Tibial nerve (tissue), 4 donors: ENCODE data around the gene NUAK2.
A peak's percentile ranks its signal among the peaks of the same experiment; 100 is the strongest.

Experiments
- CTCF ChIP-seq, 5 experiments: fragments of 200-600 bp in 3 of 5; fragments of 450-650 bp in 2 of 5; sonication (generic) in 3 of 5; IDR thresholded peaks; one replicate each; pipeline ENCODE4 v1.5.1; 2016 to 2019; ENCODE audit warnings: antibody characterized with exemption in 5 of 5, mild to moderate bottlenecking in 3 of 5, moderate library complexity in 2 of 5
- EP300 ChIP-seq, 2 donors: sonication (generic); formaldehyde crosslinking; IDR thresholded peaks; one replicate each; pipeline ENCODE4 v1.6.1; 2017; ENCODE audit warnings: antibody characterized with exemption in 2 of 2, mild to moderate bottlenecking in 1 of 2
- POLR2A ChIP-seq, 2 donors: fragments of 450-650 bp; IDR thresholded peaks; one replicate each; pipeline ENCODE4 v1.6.1; 2017; ENCODE audit warnings: antibody characterized with exemption in 2 of 2, mild to moderate bottlenecking in 2 of 2, moderate library complexity in 2 of 2

- TF ChIP-seq CTCF (IDR thresholded peaks at IDR 0.05) (peak in 1 of 5 experiments; percentile 12), POLR2A (IDR thresholded peaks at IDR 0.05) (no peak), EP300 (IDR thresholded peaks at IDR 0.05) (no peak)
These were observed 22.0 kb upstream of the NUAK2 start for GRCh38 chr1:205343431-205344065.
